Body of pancreas (tissue), 4 donors: ENCODE measurements around the gene PCCA. TPM values are rescaled to one million over a fixed set of nuclear protein-coding genes. Genes with fewer than 3 reads are reported as not detected.

Experiments used
- ATAC-seq: fragments of 150-250 bp; one replicate; pipeline ENCODE4 v1.9.1; 2016
- DNase-seq, 4 donors: peaks; one replicate each; pipeline ENCODE4 v3.0.0-alpha.2; 2019
- H3K27ac ChIP-seq, 4 donors: fragments of 200-600 bp; sonication (generic); 1 replicate in 3 of 4; 2 replicates in 1 of 4; pipeline versions ENCODE4 v1.5.1 to v1.6.1; 2016 to 2019; ENCODE audit warnings: mild to moderate bottlenecking in 1 of 4, mixed read lengths in 1 of 4, moderate library complexity in 1 of 4
- H3K27me3 ChIP-seq, 2 donors: fragments of 200-600 bp; sonication (generic); one replicate each; pipeline ENCODE4 v1.6.0; 2016; ENCODE audit warnings: mild to moderate bottlenecking in 1 of 2
- H3K36me3 ChIP-seq, 2 donors: fragments of 200-600 bp; sonication (generic); replicated peaks in 1 of 2; 2 replicates each; pipeline ENCODE4 v1.5.1; 2016; ENCODE audit warnings: low read depth in 2 of 2; ENCODE audit not compliant: insufficient read depth in 1 of 2
- H3K4me1 ChIP-seq: fragments of 200-600 bp; sonication (generic); one replicate; pipeline ENCODE4 v1.6.0; 2016
- H3K4me3 ChIP-seq, 2 donors: fragments of 200-600 bp; sonication (generic); 1 replicate in 1 of 2; 2 replicates in 1 of 2; pipeline ENCODE4 v1.5.1; 2016 to 2019
- H3K9me3 ChIP-seq, 3 donors: fragments of 200-600 bp; sonication (generic); 1 replicate in 2 of 3; 2 replicates in 1 of 3; pipeline ENCODE4 v1.5.1; 2016
- POLR2A ChIP-seq, 3 donors: fragments of 450-650 bp; IDR thresholded peaks; one replicate each; pipeline ENCODE4 v1.6.1; 2016; ENCODE audit warnings: antibody characterized with exemption in 3 of 3, mild to moderate bottlenecking in 2 of 3
- WGBS, 2 donors: methylation state at CpG; one replicate each; pipeline ENCODE4 v1.1.5; 2017; 5-methylcytosine and 5-hydroxymethylcytosine counted together
- intact Hi-C: fragments of 100-400 bp; cut with DNase I; formaldehyde crosslinking; loops from one replicate; pipeline ENCODE4 v1.15.1; 2023
- total RNA-seq, 2 donors: library from RNA; depleted of rRNA; stranded (reverse); fragments of >200 nt; gene quantifications; one replicate each; pipeline ENCODE4 v1.1.0, GENCODE V29; 2016
- TF ChIP-seq, protein P1 (sequence below), 7 experiments: fragments of 450-650 bp in 4 of 7; fragments of 200-600 bp in 3 of 7; sonication (generic) in 3 of 7; IDR thresholded peaks; one replicate each; pipeline ENCODE4 v1.5.1; 2016 to 2019; ENCODE audit warnings: antibody characterized with exemption in 7 of 7

PCCA gene
- total RNA-seq, 2 donors from 2014 or later: 45.2 to 46.2 TPM

DNA sequence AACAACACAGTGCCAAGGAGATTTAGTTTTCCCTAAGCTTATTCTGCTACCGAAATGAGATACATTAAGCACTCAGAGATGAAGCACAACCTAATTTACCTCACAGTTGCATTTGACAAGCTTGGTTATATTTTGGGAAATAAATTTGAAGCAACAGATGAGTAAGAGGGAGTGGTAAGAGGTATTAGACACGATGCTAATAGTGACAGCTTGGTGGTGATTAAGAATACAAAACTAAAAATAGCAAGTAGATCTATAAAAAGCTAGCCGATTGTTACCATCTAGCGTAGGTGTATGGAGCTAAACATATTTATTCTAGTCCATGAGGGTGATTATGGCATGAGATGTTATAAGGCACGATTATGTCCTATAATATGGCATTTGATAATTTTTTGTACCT, 208.5 kb downstream of the PCCA start:
- H3K4me3 ChIP-seq: no peak overlapping the region
- DNase-seq: no peak
- no peak overlapping the region for H3K27ac ChIP-seq
- peaks cover 0 to 3% of the 10 kb centered on the region in 2 donors for H3K36me3 ChIP-seq
- ATAC-seq: no peak
- no peak for TF ChIP-seq POLR2A (IDR thresholded peaks at IDR 0.05)
- TF ChIP-seq, protein P1, sequence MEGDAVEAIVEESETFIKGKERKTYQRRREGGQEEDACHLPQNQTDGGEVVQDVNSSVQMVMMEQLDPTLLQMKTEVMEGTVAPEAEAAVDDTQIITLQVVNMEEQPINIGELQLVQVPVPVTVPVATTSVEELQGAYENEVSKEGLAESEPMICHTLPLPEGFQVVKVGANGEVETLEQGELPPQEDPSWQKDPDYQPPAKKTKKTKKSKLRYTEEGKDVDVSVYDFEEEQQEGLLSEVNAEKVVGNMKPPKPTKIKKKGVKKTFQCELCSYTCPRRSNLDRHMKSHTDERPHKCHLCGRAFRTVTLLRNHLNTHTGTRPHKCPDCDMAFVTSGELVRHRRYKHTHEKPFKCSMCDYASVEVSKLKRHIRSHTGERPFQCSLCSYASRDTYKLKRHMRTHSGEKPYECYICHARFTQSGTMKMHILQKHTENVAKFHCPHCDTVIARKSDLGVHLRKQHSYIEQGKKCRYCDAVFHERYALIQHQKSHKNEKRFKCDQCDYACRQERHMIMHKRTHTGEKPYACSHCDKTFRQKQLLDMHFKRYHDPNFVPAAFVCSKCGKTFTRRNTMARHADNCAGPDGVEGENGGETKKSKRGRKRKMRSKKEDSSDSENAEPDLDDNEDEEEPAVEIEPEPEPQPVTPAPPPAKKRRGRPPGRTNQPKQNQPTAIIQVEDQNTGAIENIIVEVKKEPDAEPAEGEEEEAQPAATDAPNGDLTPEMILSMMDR (IDR thresholded peaks at IDR 0.05): no peak
- intact Hi-C loops: no loop called here
- H3K9me3 ChIP-seq: no peaks in the 10 kb centered on the region
- no peaks in the 10 kb centered on the region for H3K27me3 ChIP-seq
- 81 to 85% methylated on average over 5 of the region's 5 CpGs for WGBS, 2 donors
- H3K4me1 ChIP-seq: no peaks in the 10 kb centered on the region

DNA sequence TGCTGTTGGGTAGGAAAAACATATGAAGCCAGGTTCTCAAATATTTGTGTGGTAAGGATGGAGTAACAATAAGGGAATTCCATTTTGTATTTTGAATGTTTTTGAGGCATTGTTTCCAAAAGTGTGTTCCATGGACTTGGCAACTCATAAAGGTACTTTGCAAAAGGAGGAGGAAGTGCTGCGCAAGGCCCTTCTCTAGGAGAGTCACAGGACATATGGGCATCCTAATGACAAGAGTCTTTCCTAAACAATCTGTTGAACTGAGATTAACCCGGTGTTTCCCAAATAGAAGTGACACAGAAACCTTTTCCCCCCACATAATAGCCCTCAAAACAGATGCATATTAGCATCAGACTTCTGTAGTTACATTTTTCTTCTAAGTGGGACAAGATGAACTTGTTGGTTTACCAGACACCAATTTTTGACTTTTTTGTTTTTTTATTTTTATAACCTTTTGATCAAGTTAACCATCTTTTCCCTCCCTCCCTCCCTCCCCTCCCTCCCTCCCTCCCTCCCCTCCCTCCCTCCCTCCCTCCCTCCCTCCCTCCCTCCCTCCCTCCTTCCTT, 209.3 kb downstream of the PCCA start:
- Histone ChIP-seq H3K4me1 (no peaks in the 10 kb centered on the region), H3K4me3 (no peak overlapping the region), H3K27me3 (no peaks in the 10 kb centered on the region), H3K27ac (no peak overlapping the region), H3K9me3 (no peaks in the 10 kb centered on the region), H3K36me3 (peaks cover 0 to 3% of the 10 kb centered on the region in 2 donors)
- intact Hi-C loops: no loop called here
- ATAC-seq (no peak), DNase-seq (no peak)
- TF ChIP-seq, protein P1 (IDR thresholded peaks at IDR 0.05): no peak
- no peak for TF ChIP-seq POLR2A (IDR thresholded peaks at IDR 0.05)
- WGBS, 2 donors: 64 to 91% methylated on average over 2 of the region's 2 CpGs

DNA sequence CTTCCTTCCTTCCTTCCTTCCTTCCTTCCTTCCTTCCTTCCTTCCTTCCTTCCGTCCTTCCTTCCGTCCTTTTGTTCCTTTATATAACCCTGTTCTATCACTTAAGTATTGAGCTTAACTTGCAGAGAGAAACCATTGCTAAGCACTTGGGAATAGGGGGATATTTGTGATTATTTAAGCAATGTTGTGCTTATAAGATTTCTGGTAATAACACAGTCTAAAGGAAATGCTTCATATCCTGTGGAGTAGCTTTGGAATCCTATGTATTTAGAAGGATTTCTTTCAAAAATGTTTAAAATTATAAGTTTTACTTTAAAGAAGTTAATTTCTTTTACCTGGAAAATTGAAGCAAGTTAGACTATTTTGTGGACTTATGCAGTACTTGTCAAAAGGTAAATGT, 209.8 kb downstream of the PCCA start:
- WGBS, 2 donors: 86 to 96% methylated on average over 1 to 2 of the region's 2 CpGs
- no peaks in the 10 kb centered on the region for H3K27me3 ChIP-seq
- H3K9me3 ChIP-seq: no peaks in the 10 kb centered on the region
- ATAC-seq (no peak), DNase-seq (no peak)
- no peak for TF ChIP-seq POLR2A (IDR thresholded peaks at IDR 0.05)
- TF ChIP-seq, protein P1 (IDR thresholded peaks at IDR 0.05): no peak
- peaks cover 0 to 3% of the 10 kb centered on the region in 2 donors for H3K36me3 ChIP-seq
- intact Hi-C loops: no loop called here
- no peaks in the 10 kb centered on the region for H3K4me1 ChIP-seq
- H3K4me3 ChIP-seq: no peak overlapping the region
- H3K27ac ChIP-seq: no peak overlapping the region

DNA sequence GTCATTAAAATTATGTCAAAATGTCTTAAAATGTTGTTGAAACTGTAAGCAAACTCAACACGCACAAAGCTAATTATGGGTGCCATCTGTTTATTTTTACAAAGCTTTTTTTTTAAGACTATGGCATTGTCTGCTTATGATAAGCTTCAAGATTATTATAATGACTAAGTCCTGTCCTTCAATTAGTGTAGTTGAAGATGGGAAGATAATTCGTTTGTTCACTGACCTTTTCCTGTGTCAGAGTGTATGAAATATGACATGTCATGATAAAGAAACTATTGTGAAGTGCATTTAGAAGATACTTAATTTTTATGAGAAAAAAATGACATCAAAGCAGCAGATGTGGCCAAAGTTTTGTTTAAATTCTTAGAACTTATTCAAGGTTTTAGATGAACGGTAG, 211.3 kb downstream of the PCCA start:
- no peaks in the 10 kb centered on the region for H3K4me1 ChIP-seq
- H3K9me3 ChIP-seq: no peaks in the 10 kb centered on the region
- H3K4me3 ChIP-seq: no peak overlapping the region
- 62 to 68% methylated on average over 3 of the region's 3 CpGs for WGBS, 2 donors
- no peak overlapping the region for H3K27ac ChIP-seq
- ATAC-seq: no peak
- TF ChIP-seq, protein P1 (IDR thresholded peaks at IDR 0.05): no peak
- TF ChIP-seq POLR2A (IDR thresholded peaks at IDR 0.05): no peak
- H3K36me3 ChIP-seq: peaks cover 0 to 3% of the 10 kb centered on the region in 2 donors
- intact Hi-C loops: no loop called here
- DNase-seq: no peak
- no peaks in the 10 kb centered on the region for H3K27me3 ChIP-seq

DNA sequence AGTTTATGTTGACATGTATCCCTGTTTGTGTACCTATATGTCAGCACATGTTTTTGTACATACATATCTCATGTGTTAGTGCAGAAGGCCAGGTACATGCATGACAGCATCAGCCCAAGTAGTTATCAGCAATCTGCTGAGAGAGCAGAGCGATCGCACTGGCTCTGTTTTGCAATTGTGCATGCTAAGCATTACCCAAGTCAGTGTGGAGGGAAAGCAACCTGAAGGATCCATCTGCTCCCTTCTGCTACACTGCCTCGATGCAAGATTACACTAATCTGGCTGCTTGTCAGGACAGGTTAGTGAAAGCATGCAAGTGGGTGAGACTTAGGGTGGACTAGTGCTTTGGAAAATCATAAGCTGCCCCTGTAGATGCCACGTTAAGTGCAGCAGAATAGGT, 211.8 kb downstream of the PCCA start:
- intact Hi-C loops: no loop called here

More for the DNA sequence above, 211.8 kb downstream of the PCCA start:
- ATAC-seq: no peak
- Histone ChIP-seq H3K4me1 (no peaks in the 10 kb centered on the region), H3K27ac (no peak overlapping the region), H3K4me3 (no peak overlapping the region), H3K27me3 (no peaks in the 10 kb centered on the region), H3K9me3 (no peaks in the 10 kb centered on the region), H3K36me3 (peaks cover 0 to 3% of the 10 kb centered on the region in 2 donors)
- no peak for TF ChIP-seq POLR2A (IDR thresholded peaks at IDR 0.05)
- TF ChIP-seq, protein P1 (IDR thresholded peaks at IDR 0.05): no peak
- DNase-seq: no peak
- WGBS, 2 donors: 77 to 79% methylated on average over 4 of the region's 4 CpGs
